ENCODE measurements around the gene MPO. TPM values are rescaled to one million over a fixed set of nuclear protein-coding genes. Genes with fewer than 3 reads are reported as not detected.

MPO gene
- total and polyA plus RNA-seq, 9 of the 15 experiments (the other 6 are each of a cell fraction or from before 2014, with no cell fraction given), result 0.04 to 0.47 (median 0.39) TPM; not detected in 6

DNA sequence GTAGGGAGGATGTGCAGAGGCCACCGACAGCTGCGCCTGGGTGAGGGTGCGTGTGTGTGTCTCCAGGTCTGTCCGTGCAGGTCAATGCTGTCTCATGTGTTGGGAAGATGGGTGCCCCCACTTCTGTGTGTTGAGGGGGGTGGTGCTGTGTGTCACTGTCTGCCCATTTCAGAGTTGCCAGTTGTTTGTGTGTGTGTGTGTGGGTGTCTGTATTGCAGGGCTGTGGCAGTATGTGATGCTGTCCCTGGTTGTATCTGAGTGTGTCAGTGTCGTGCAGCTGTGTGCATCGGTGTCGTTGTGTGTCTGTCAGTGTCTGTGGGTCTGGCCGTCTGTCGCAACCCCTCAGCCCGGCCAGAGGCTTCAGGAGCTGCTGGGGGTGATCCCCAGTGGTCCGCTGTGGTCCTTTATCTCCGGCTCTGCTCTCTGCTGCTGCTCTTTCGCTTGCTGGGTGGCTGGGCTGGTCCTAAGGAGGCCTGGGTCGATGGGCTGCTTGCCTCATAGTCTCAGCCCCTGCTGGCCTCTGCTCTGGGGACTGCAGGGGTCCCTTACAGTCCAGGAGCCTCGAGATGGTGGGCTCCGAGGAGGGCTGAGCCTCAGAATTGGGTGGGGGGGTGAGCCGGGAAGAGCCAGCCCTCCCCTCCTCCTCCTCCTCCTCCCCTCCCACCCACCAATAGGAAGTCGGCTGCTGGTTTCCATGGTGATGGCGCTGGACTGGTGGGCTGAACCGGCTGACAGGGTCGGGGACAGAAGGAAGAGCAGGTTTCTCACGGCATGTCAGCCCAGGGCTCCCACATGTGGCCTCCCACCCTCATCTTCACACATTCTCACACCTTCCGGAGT, 47.7 kb upstream of the MPO start, which contains the start of gene TSPOAP1 (continued):
- TF ChIP-seq, protein P1, sequence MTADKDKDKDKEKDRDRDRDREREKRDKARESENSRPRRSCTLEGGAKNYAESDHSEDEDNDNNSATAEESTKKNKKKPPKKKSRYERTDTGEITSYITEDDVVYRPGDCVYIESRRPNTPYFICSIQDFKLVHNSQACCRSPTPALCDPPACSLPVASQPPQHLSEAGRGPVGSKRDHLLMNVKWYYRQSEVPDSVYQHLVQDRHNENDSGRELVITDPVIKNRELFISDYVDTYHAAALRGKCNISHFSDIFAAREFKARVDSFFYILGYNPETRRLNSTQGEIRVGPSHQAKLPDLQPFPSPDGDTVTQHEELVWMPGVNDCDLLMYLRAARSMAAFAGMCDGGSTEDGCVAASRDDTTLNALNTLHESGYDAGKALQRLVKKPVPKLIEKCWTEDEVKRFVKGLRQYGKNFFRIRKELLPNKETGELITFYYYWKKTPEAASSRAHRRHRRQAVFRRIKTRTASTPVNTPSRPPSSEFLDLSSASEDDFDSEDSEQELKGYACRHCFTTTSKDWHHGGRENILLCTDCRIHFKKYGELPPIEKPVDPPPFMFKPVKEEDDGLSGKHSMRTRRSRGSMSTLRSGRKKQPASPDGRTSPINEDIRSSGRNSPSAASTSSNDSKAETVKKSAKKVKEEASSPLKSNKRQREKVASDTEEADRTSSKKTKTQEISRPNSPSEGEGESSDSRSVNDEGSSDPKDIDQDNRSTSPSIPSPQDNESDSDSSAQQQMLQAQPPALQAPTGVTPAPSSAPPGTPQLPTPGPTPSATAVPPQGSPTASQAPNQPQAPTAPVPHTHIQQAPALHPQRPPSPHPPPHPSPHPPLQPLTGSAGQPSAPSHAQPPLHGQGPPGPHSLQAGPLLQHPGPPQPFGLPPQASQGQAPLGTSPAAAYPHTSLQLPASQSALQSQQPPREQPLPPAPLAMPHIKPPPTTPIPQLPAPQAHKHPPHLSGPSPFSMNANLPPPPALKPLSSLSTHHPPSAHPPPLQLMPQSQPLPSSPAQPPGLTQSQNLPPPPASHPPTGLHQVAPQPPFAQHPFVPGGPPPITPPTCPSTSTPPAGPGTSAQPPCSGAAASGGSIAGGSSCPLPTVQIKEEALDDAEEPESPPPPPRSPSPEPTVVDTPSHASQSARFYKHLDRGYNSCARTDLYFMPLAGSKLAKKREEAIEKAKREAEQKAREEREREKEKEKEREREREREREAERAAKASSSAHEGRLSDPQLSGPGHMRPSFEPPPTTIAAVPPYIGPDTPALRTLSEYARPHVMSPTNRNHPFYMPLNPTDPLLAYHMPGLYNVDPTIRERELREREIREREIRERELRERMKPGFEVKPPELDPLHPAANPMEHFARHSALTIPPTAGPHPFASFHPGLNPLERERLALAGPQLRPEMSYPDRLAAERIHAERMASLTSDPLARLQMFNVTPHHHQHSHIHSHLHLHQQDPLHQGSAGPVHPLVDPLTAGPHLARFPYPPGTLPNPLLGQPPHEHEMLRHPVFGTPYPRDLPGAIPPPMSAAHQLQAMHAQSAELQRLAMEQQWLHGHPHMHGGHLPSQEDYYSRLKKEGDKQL (CRISPR knock-in tag; IDR thresholded peaks at IDR 0.05; ENCODE audit: borderline replicate concordance), result peak; percentile 13; the same call in 1 of the 2 replicates
- TF ChIP-seq, protein P2, sequence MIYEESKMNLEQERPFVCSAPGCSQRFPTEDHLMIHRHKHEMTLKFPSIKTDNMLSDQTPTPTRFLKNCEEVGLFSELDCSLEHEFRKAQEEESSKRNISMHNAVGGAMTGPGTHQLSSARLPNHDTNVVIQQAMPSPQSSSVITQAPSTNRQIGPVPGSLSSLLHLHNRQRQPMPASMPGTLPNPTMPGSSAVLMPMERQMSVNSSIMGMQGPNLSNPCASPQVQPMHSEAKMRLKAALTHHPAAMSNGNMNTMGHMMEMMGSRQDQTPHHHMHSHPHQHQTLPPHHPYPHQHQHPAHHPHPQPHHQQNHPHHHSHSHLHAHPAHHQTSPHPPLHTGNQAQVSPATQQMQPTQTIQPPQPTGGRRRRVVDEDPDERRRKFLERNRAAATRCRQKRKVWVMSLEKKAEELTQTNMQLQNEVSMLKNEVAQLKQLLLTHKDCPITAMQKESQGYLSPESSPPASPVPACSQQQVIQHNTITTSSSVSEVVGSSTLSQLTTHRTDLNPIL (CRISPR knock-in tag; IDR thresholded peaks at IDR 0.05), result peak; percentile 11; the same call in 1 of the 2 replicates
- TF ChIP-seq ZNF324 (CRISPR knock-in tag; IDR thresholded peaks at IDR 0.05) (0 out of 2 replicates have a peak, but pooled peaks have one; percentile 4), ZNF165 (CRISPR knock-in tag; IDR thresholded peaks at IDR 0.05; ENCODE audit: borderline replicate concordance) (no peak), CHD1 (IDR thresholded peaks at IDR 0.05; ENCODE audit: low read length) (peak; percentile 61), CHCHD3 (CRISPR knock-in tag; IDR thresholded peaks at IDR 0.05) (0 out of 2 replicates have a peak, but pooled peaks have one; percentile 34), ZNF408 (CRISPR knock-in tag; IDR thresholded peaks at IDR 0.05; ENCODE audit: low read depth) (no peak), ZNF830 (CRISPR knock-in tag; IDR thresholded peaks at IDR 0.05) (no peak), KDM1A (IDR thresholded peaks at IDR 0.05) (no peak; a peak in 2 of 4 replicates), DMBX1 (CRISPR knock-in tag; IDR thresholded peaks at IDR 0.05; ENCODE audit: borderline replicate concordance) (no peak), TAF15 (IDR thresholded peaks at IDR 0.05; ENCODE audit: low read depth, low read length) (peak; percentile 88), ETV6 (IDR thresholded peaks at IDR 0.05; ENCODE audit: borderline replicate concordance in 1 of 2, low read depth in 2 of 2, low read length in 1 of 2) (peak in 1 of 2 experiments; percentile 52; a peak in 1 of 4 replicates), ETV6 (CRISPR knock-in tag; IDR thresholded peaks at IDR 0.05; ENCODE audit: borderline replicate concordance) (no peak; the same call in 1 of the 2 replicates)
- TF ChIP-seq, protein P3, sequence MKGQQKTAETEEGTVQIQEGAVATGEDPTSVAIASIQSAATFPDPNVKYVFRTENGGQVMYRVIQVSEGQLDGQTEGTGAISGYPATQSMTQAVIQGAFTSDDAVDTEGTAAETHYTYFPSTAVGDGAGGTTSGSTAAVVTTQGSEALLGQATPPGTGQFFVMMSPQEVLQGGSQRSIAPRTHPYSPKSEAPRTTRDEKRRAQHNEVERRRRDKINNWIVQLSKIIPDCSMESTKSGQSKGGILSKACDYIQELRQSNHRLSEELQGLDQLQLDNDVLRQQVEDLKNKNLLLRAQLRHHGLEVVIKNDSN (CRISPR knock-in tag; IDR thresholded peaks at IDR 0.05), result no peak
- TF ChIP-seq, protein P4, sequence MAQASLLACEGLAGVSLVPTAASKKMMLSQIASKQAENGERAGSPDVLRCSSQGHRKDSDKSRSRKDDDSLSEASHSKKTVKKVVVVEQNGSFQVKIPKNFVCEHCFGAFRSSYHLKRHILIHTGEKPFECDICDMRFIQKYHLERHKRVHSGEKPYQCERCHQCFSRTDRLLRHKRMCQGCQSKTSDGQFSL (CRISPR knock-in tag; IDR thresholded peaks at IDR 0.05), result peak; percentile 82; the same call in 1 of the 2 replicates
- TF ChIP-seq, protein P4 (tag; IDR thresholded peaks at IDR 0.05), result peak in 1 of 2 experiments; percentile 66; a peak in 2 of 4 replicates
- TF ChIP-seq, protein P5, sequence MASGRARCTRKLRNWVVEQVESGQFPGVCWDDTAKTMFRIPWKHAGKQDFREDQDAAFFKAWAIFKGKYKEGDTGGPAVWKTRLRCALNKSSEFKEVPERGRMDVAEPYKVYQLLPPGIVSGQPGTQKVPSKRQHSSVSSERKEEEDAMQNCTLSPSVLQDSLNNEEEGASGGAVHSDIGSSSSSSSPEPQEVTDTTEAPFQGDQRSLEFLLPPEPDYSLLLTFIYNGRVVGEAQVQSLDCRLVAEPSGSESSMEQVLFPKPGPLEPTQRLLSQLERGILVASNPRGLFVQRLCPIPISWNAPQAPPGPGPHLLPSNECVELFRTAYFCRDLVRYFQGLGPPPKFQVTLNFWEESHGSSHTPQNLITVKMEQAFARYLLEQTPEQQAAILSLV (tag; IDR thresholded peaks at IDR 0.05), result 0 out of 2 replicates have a peak, but pooled peaks have one; percentile 5
